IPS DF 6.9 (cell line): ENCODE results near the gene DAP3.
"Not testable (repeated sequence)": the region's sequence is repeated elsewhere in the genome, so short reads cannot be mapped to it uniquely, and the experiment has no call there.

Source experiments
- DNase-seq: peaks from one replicate; pipeline ENCODE4 v3.0.0-alpha.2; 2013; ENCODE audit warnings: low read depth, low spot score
- H3K27ac ChIP-seq: one replicate; pipeline ENCODE4 v1.5.1; 2013; ENCODE audit warnings: low read length, control low read depth
- H3K27me3 ChIP-seq: 2 replicates; pipeline ENCODE4 v1.6.1; 2013; ENCODE audit warnings: mild to moderate bottlenecking, low read length; ENCODE audit not compliant: control insufficient read depth, insufficient read depth
- H3K36me3 ChIP-seq: 2 replicates; pipeline ENCODE4 v1.6.1; 2013; ENCODE audit warnings: low read length; ENCODE audit not compliant: control insufficient read depth, insufficient read depth
- H3K4me1 ChIP-seq: 2 replicates; pipeline ENCODE4 v1.6.1; 2013; ENCODE audit warnings: low read length; ENCODE audit not compliant: control insufficient read depth, insufficient read depth
- H3K4me3 ChIP-seq: 2 replicates; pipeline ENCODE4 v1.5.1; 2013; ENCODE audit warnings: mild to moderate bottlenecking, low read length
- H3K9me3 ChIP-seq: 2 replicates; pipeline ENCODE4 v1.6.1; 2013; ENCODE audit warnings: low read length, inconsistent platforms; ENCODE audit not compliant: control insufficient read depth, insufficient read depth
- WGBS: extraction: QIAGEN DNeasy Blood & Tissue Kit; methylation state at CpG from one replicate; pipeline ENCODE4 v1.1.7; 2013; ENCODE audit warnings: mixed read lengths, missing lambda C conversion rate; ENCODE audit not compliant: insufficient read length, insufficient coverage; 5-methylcytosine and 5-hydroxymethylcytosine counted together

DAP3 gene

GRCh38 chr1:155681776-155682175 lies 7.1 kb upstream of the DAP3 start:
- no peaks in the 10 kb centered on the region for H3K9me3 ChIP-seq
- no peak for DNase-seq
- H3K27me3 ChIP-seq, result no peaks in the 10 kb centered on the region
- no peak overlapping the region for H3K27ac ChIP-seq
- no CpG with 5 or more reads among the region's 2 CpGs for WGBS
- H3K4me1 ChIP-seq, result no peaks in the 10 kb centered on the region
- peaks cover 5% of the 10 kb centered on the region; the same call in 1 of the 2 replicates for H3K36me3 ChIP-seq
- no peak overlapping the region for H3K4me3 ChIP-seq

GRCh38 chr1:155687705-155688323 lies 1.1 kb upstream of the DAP3 start:
- not testable (repeated sequence) for H3K4me1 ChIP-seq, DNase-seq, H3K9me3 ChIP-seq, H3K27me3 ChIP-seq, H3K36me3 ChIP-seq, H3K27ac ChIP-seq
- peak overlapping the region; percentile 54 for H3K4me3 ChIP-seq
- WGBS, result no CpG with 5 or more reads among the region's 35 CpGs

GRCh38 chr1:155688324-155689080 lies 389 bp upstream of the DAP3 start, which contains the start of gene YY1AP1:
TSS of gene YY1AP1 (minus strand) at chr1:155688774. CDS start at chr1:155680436, 8,338 bp downstream.
- Histone ChIP-seq H3K27ac (no peak within 1 kb of the TSS), H3K9me3 (no peaks in the 10 kb centered on the region), H3K27me3 (no peaks in the 10 kb centered on the region), H3K36me3 (no peaks in the 10 kb centered on the region), H3K4me3 (peak within 1 kb of the TSS; percentile 54), H3K4me1 (no peaks in the 10 kb centered on the region)
- DNase-seq, result peak; percentile 27
- no CpG with 5 or more reads among the region's 81 CpGs for WGBS

GRCh38 chr1:155691992-155692528 lies 3.2 kb downstream of the DAP3 start:
- H3K27ac ChIP-seq, result no peak overlapping the region
- no peak overlapping the region for H3K4me3 ChIP-seq
- H3K9me3 ChIP-seq, result no peaks in the 10 kb centered on the region; the same call in 1 of the 2 replicates
- peaks cover 1% of the 10 kb centered on the region for H3K4me1 ChIP-seq
- WGBS, result no CpG with 5 or more reads among the region's 8 CpGs
- no peaks in the 10 kb centered on the region for H3K36me3 ChIP-seq
- DNase-seq, result no peak
- no peaks in the 10 kb centered on the region for H3K27me3 ChIP-seq

DNA sequence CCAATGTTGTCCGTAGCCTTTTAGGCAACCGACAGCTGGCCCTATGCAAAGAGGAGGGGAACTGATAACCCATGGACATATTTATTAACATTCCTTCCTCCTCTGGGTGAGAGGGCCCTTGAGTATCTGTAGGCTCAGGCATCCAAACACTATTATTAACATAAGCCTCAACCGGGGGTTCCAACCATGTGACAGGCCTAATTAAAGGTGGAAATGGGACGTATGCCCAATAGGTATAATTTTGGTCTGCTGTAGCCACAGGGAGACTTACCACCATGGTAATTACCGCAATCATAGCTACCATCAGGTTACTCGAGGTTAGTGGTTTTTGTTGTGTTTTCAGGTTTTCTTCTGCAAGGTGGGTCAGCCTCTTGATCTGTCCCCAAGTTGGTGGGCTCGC lies 5.3 kb downstream of the DAP3 start:
- no peak for DNase-seq
- no peak overlapping the region for H3K27ac ChIP-seq
- H3K36me3 ChIP-seq, result no peaks in the 10 kb centered on the region
- H3K4me1 ChIP-seq, result peaks cover 1% of the 10 kb centered on the region
- H3K27me3 ChIP-seq, result no peaks in the 10 kb centered on the region
- H3K9me3 ChIP-seq, result no peaks in the 10 kb centered on the region; the same call in 1 of the 2 replicates
- H3K4me3 ChIP-seq, result no peak overlapping the region
- no CpG with 5 or more reads among the region's 7 CpGs for WGBS

GRCh38 chr1:155695072-155695471 lies 6.2 kb downstream of the DAP3 start:
- H3K27me3 ChIP-seq, result no peaks in the 10 kb centered on the region
- no peaks in the 10 kb centered on the region; the same call in 1 of the 2 replicates for H3K9me3 ChIP-seq
- no peak for DNase-seq
- H3K4me3 ChIP-seq, result no peak overlapping the region
- no peak overlapping the region for H3K27ac ChIP-seq
- H3K36me3 ChIP-seq, result no peaks in the 10 kb centered on the region
- WGBS, result no CpG with 5 or more reads among the region's 4 CpGs
- H3K4me1 ChIP-seq, result peaks cover 1% of the 10 kb centered on the region

DNA sequence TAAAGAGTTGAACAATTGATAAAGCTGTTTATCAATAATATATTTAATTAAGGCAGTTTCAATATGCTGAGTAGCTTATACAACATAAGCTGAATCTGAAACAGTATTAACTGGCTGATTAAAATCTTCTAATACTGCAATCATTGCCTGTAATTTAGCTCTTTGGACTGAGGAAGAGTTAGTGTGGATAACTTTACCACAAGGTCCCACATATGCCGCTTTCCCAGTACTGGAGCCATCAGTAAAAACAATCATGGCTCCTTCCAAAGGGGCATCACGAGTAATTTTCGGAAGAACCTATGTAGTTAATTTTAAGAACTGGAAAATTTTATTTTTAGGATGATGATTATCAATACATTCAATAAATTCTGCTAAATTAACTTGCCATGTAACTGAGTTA lies 6.7 kb downstream of the DAP3 start:
- Histone ChIP-seq H3K27me3 (no peaks in the 10 kb centered on the region), H3K4me3 (no peak overlapping the region), H3K9me3 (no peaks in the 10 kb centered on the region; the same call in 1 of the 2 replicates), H3K36me3 (no peaks in the 10 kb centered on the region), H3K27ac (no peak overlapping the region), H3K4me1 (peaks cover 1% of the 10 kb centered on the region)
- DNase-seq, result no peak
- no CpG with 5 or more reads among the region's 3 CpGs for WGBS

GRCh38 chr1:155696524-155696923 lies 7.6 kb downstream of the DAP3 start:
- no peaks in the 10 kb centered on the region for H3K27me3 ChIP-seq
- no peak overlapping the region for H3K27ac ChIP-seq
- no peak for DNase-seq
- H3K4me1 ChIP-seq, result peaks cover 1% of the 10 kb centered on the region
- H3K4me3 ChIP-seq, result no peak overlapping the region
- no peaks in the 10 kb centered on the region for H3K36me3 ChIP-seq
- H3K9me3 ChIP-seq, result no peaks in the 10 kb centered on the region; the same call in 1 of the 2 replicates

DNA sequence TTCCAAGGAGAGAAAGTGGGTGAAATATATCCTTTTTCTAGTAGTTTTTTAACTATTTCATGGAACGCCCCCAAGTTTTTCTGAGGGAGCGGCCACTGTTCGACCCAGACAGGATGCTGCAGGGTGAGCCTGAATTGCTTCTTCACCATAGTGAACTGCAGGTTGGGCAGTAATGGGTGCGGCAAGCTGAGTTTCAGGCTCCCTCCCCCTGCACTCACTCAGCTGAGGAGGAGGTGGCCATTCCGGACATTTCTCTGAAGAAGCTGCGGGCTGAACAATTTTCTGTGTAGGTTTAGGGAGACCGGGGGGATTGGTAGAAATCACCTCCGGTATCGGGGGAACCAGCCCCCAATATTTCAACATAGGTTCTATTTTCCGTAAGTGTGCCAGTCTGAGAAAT lies 8.2 kb downstream of the DAP3 start:
- peaks cover 1% of the 10 kb centered on the region for H3K4me1 ChIP-seq
- no peak overlapping the region for H3K27ac ChIP-seq
- no CpG with 5 or more reads among the region's 10 CpGs for WGBS
- H3K27me3 ChIP-seq, result no peaks in the 10 kb centered on the region
- H3K36me3 ChIP-seq, result no peaks in the 10 kb centered on the region
- H3K9me3 ChIP-seq, result no peaks in the 10 kb centered on the region; the same call in 1 of the 2 replicates
- DNase-seq, result no peak
- no peak overlapping the region for H3K4me3 ChIP-seq

GRCh38 chr1:155697616-155698015 lies 8.7 kb downstream of the DAP3 start:
- not testable (repeated sequence) for DNase-seq, H3K36me3 ChIP-seq, H3K9me3 ChIP-seq, H3K4me3 ChIP-seq, H3K27me3 ChIP-seq, H3K4me1 ChIP-seq, H3K27ac ChIP-seq
- WGBS, result no CpG with 5 or more reads among the region's 11 CpGs
